ENCODE measurements around the gene VPS45.
"Not testable (repeated sequence)": the region's sequence is repeated elsewhere in the genome, so short reads cannot be mapped to it uniquely, and the experiment has no call there.

VPS45 gene

GRCh38 chr1:150067184-150068108 is at the start of gene VPS45:
TSS of gene VPS45 (plus strand) at chr1:150067776. CDS start at chr1:150067858, 82 bp downstream.
- peak; percentile 53 for DNase-seq (ENCODE audit: low read depth)

- no peak for DNase-seq (ENCODE audit: low read depth)
Observed at GRCh38 chr1:150018165-150018564, 49.4 kb upstream of the VPS45 start.

- no peak for DNase-seq (ENCODE audit: low read depth)
Observed at GRCh38 chr1:150020711-150021110, 46.9 kb upstream of the VPS45 start.

- DNase-seq (ENCODE audit: low read depth): no peak
Observed at GRCh38 chr1:150021191-150021694, 46.3 kb upstream of the VPS45 start.

- no peak for DNase-seq (ENCODE audit: low read depth)
Observed at GRCh38 chr1:150022357-150022756, 45.2 kb upstream of the VPS45 start.

- DNase-seq (ENCODE audit: low read depth): no peak
Observed at GRCh38 chr1:150024156-150024555, 43.4 kb upstream of the VPS45 start.

GRCh38 chr1:150028322-150028721 is 39.3 kb upstream of the VPS45 start:
- no peak for DNase-seq (ENCODE audit: low read depth)

- DNase-seq (ENCODE audit: low read depth): no peak
Observed at GRCh38 chr1:150034336-150034735, 33.2 kb upstream of the VPS45 start.

- no peak for DNase-seq (ENCODE audit: low read depth)
Observed at GRCh38 chr1:150049926-150050325, 17.6 kb upstream of the VPS45 start.

- no peak for DNase-seq (ENCODE audit: low read depth)
Observed at GRCh38 chr1:150051089-150051373, 16.5 kb upstream of the VPS45 start.

- DNase-seq (ENCODE audit: low read depth): not testable (repeated sequence)
Observed at GRCh38 chr1:150051905-150052412, 15.6 kb upstream of the VPS45 start.

GRCh38 chr1:150053926-150054325 is 13.7 kb upstream of the VPS45 start:
- no peak for DNase-seq (ENCODE audit: low read depth)

- DNase-seq (ENCODE audit: low read depth): not testable (repeated sequence)
Observed at GRCh38 chr1:150055507-150055906, 12.1 kb upstream of the VPS45 start.

- DNase-seq (ENCODE audit: low read depth): no peak
Observed at GRCh38 chr1:150056407-150056806, 11.2 kb upstream of the VPS45 start.

- no peak for DNase-seq (ENCODE audit: low read depth)
Observed at GRCh38 chr1:150060260-150060659, 7.3 kb upstream of the VPS45 start.

GRCh38 chr1:150061632-150062101 is 5.9 kb upstream of the VPS45 start:
- DNase-seq (ENCODE audit: low read depth): no peak

- no peak for DNase-seq (ENCODE audit: low read depth)
Observed at GRCh38 chr1:150062113-150062512, 5.5 kb upstream of the VPS45 start.

GRCh38 chr1:150065184-150065871 is 2.2 kb upstream of the VPS45 start:
- DNase-seq (ENCODE audit: low read depth): no peak

- DNase-seq (ENCODE audit: low read depth): no peak
Observed at GRCh38 chr1:150066328-150066727, 1.2 kb upstream of the VPS45 start.

- no peak for DNase-seq (ENCODE audit: low read depth)
Observed at GRCh38 chr1:150066838-150067183, 765 bp upstream of the VPS45 start.

GRCh38 chr1:150068109-150068435 is 496 bp downstream of the VPS45 start:
- DNase-seq (ENCODE audit: low read depth): no peak

GRCh38 chr1:150069923-150070322 is 2.3 kb downstream of the VPS45 start:
- DNase-seq (ENCODE audit: low read depth): no peak

GRCh38 chr1:150072959-150073358 is 5.4 kb downstream of the VPS45 start:
- DNase-seq (ENCODE audit: low read depth): no peak

All from T-helper 22 cell (primary cell).